Right lung (tissue), 10 donors: ENCODE data around the gene UBXN4. TPM values are rescaled to one million over a fixed set of nuclear protein-coding genes. Genes with fewer than 3 reads are reported as not detected.
"Not testable (repeated sequence)": the region's sequence is repeated elsewhere in the genome, so short reads cannot be mapped to it uniquely, and the experiment has no call there.

Experiments used
- DNase-seq, 2 donors: peaks; one replicate each; pipeline ENCODE4 v3.0.0-alpha.2; 2013
- long read RNA-seq, 8 donors: transcript quantifications; one replicate each; lab custom pipeline, GENCODE V29; 2026
- polyA plus RNA-seq, 5 donors: library from polyadenylated mRNA; unstranded; fragments of 120-200 nt; gene quantifications; one replicate each; pipeline versions ENCODE4 v1.2.1 to v1.2.3, GENCODE V29; 2013; ENCODE audit warnings: inconsistent platforms in 1 of 5, low replicate concordance in 1 of 5; ENCODE audit not compliant: insufficient read length in 5 of 5, insufficient read depth in 1 of 5

UBXN4 gene, protein sequence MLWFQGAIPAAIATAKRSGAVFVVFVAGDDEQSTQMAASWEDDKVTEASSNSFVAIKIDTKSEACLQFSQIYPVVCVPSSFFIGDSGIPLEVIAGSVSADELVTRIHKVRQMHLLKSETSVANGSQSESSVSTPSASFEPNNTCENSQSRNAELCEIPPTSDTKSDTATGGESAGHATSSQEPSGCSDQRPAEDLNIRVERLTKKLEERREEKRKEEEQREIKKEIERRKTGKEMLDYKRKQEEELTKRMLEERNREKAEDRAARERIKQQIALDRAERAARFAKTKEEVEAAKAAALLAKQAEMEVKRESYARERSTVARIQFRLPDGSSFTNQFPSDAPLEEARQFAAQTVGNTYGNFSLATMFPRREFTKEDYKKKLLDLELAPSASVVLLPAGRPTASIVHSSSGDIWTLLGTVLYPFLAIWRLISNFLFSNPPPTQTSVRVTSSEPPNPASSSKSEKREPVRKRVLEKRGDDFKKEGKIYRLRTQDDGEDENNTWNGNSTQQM
- 100 to 1,000 TPM; 106 to 169 (median 144) TPM for polyA plus RNA-seq
- long read RNA-seq, donor 1, full-length matches to known transcripts: 14 of 36 reads
- long read RNA-seq, donor 1, partial matches to known transcripts: 22 of 36 reads
- long read RNA-seq, donor 1, other reads (novel, unspliced or antisense): 0 of 36 reads
- long read RNA-seq, donor 2, full-length matches to known transcripts: 7 of 34 reads
- long read RNA-seq, donor 2, partial matches to known transcripts: 27 of 34 reads
- long read RNA-seq, donor 2, other reads (novel, unspliced or antisense): 0 of 34 reads
- long read RNA-seq, donor 3, full-length matches to known transcripts: 10 of 29 reads
- long read RNA-seq, donor 3, partial matches to known transcripts: 19 of 29 reads
- long read RNA-seq, donor 3, other reads (novel, unspliced or antisense): 0 of 29 reads
- long read RNA-seq, donor 4, full-length matches to known transcripts: 5 of 21 reads
- long read RNA-seq, donor 4, partial matches to known transcripts: 16 of 21 reads
- long read RNA-seq, donor 4, other reads (novel, unspliced or antisense): 0 of 21 reads
- long read RNA-seq, donor 5, full-length matches to known transcripts: 9 of 83 reads
- long read RNA-seq, donor 5, partial matches to known transcripts: 74 of 83 reads
- long read RNA-seq, donor 5, other reads (novel, unspliced or antisense): 0 of 83 reads
- long read RNA-seq, donor 6, full-length matches to known transcripts: 12 of 78 reads
- long read RNA-seq, donor 6, partial matches to known transcripts: 66 of 78 reads
- long read RNA-seq, donor 6, other reads (novel, unspliced or antisense): 0 of 78 reads
- long read RNA-seq, donor 7, full-length matches to known transcripts: 13 of 65 reads
- long read RNA-seq, donor 7, partial matches to known transcripts: 52 of 65 reads
- long read RNA-seq, donor 7, other reads (novel, unspliced or antisense): 0 of 65 reads
- long read RNA-seq, donor 8, partial matches to known transcripts: 0 of 1 reads
- long read RNA-seq, donor 8, other reads (novel, unspliced or antisense): 0 of 1 reads

DNA sequence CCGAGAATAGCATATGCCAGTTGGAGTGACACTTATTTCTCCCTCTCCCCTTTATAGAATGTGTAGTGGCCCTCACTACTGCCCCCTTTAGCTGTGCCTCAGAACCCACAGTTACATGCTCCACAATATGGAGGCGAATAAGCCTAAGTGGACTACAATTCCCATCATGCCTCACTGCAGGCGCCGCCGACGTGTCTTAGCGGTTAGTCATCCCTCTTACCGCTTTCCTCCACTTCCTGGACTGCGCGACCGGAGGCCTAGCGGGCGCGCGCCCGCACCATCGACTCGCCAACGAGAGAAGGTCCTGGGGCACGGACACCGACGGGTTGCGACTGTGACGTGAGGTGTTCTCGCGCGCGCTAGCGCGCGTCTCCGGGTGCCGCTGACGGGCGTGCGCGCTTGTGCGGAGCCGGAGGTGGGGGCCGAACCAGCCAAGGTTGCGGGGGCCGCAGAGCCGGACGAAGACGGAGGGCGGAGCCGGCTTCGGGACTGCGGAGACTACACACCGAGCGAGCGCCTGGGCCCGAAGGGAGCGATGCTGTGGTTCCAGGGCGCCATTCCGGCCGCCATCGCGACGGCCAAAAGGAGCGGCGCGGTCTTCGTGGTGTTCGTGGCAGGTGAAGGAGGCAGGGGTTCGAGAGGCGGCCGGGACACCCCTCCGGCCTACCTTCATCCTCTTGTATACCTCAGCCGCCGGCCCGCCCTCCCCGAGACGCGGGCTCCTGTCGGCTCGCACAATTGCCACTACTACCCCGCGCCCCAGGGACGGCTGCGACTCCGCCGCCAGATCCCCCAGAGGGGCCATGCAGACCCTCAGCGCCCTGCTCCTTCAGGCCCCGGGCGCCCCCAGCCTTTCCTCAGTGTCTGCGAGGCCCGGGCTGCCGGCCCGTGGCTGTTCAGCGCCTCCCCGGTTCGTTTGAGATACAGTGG lies at the start of gene UBXN4:
Gene UBXN4 (plus strand): TSS at position 461 of the 930 bp plus-strand sequence. CDS start 75 bp downstream, at position 536.
- DNase-seq: peak; percentile 97 to 99

DNA sequence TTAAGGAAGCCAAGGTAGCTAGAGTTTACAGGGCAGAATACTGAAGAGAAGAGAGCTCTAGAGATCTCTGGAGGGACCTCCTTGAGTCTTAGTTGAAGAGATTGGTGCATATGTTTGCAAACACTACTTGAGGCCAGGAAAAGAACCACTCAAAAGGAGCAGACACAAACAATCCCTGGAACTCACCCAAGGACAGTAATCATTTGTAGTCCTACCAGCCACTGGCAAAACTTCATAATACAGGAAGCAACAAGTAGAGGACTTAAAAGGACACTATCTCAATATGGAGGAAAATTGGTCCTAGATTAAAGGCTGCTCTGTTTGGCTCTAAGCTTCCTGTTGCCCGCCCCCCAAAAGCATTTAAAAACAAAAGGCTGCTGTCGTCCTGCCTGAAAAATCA lies 46.9 kb upstream of the UBXN4 start:
- peak; percentile 12 to 13 for DNase-seq

DNA sequence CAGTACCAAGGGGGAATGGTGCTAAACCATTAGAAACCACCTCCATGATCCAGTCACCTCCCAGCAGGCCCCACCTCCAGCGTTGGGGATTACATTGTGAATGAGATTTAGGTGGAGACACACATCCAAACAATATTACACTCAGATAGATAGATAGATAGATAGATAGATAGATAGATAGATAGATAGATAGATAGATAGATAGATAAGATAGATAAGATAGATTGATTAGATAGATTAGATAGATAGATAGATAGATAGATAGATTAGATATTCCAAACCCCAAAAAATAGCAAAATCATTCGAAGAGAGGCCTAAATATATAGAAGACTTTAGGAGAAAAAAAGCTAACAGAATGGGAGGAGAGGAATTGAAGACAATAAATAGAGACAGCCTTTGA lies 42.8 kb upstream of the UBXN4 start:
- DNase-seq: no peak

- no peak for DNase-seq
Observed at GRCh38 chr2:135701442-135701841, 40.2 kb upstream of the UBXN4 start.

DNA sequence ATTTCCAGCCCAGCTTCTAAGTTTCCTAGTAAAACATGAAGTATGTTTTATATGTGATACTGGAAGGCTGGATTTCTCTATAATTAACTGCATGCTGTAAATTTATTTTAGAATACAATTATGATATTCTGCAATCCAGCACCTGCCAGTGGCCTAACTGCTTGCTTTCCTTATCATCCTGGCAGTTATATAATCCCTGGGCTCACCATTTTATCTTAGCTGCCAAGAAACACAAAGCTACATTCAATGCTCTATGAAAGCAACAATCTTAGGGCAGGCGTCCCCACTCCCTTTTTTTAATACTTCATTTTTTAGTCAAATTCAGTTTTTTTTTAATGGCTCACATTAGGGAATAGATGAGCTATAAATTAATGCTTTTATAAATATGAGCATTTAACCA lies 38.4 kb upstream of the UBXN4 start:
- no peak for DNase-seq

DNA sequence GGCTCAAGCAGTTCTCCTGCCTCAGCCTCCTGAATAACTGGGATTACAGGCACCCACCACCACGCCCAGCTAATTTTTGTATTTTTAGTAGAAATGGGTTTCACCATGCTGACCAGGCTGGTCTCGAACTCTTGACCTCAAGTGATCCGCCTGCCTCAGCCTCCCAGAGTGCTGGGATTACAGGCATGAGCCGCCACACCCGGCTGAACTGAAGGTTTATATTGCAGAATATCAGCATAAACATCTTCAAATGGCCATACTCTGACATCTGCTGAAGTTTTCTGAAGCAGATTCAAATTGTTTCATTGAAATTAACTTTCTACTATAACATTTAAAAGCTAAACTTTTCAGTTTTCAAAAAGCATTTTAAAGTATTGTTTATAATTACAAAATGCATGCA lies 37.6 kb upstream of the UBXN4 start:
- DNase-seq: not testable (repeated sequence)

DNA sequence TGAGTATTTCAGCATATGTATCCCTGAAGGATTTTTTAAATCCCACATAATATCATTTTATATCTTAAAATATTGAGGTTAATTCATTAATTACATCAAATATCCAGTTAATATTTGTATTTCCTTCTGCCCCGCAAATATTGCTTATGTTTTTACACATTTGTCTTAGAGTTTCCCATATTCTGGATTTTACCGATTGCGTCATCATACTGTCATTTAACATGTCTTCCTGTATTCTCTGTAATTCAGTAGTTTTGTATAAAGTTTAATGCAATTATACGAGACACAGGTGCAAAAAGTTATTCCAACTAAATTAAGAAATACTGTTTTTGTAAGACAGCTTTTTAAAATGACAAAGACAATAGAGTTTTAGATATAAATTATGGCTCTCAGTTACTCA lies 33.5 kb upstream of the UBXN4 start:
- no peak for DNase-seq

DNA sequence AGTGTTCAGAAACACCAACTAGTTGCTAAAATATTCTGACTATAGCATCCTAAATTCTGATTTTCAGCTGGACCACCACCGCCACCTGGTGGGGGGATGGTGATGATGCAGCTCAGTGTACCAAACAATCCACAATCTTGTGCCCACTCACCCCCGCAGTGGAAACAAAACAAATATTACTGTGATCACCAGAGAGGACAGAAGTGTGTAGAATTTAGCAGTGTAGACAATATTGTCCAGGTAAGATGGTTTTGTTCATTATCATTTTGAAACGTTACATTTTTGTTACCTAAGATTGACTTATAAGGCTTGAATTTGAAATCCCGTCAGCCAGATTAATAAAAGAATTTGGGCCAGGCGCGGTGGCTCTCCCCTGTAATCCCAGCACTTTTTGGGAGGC lies 31.7 kb upstream of the UBXN4 start:
- DNase-seq: peak; percentile 20 to 29

GRCh38 chr2:135715086-135715485 lies 26.6 kb upstream of the UBXN4 start:
- not testable (repeated sequence) for DNase-seq

DNA sequence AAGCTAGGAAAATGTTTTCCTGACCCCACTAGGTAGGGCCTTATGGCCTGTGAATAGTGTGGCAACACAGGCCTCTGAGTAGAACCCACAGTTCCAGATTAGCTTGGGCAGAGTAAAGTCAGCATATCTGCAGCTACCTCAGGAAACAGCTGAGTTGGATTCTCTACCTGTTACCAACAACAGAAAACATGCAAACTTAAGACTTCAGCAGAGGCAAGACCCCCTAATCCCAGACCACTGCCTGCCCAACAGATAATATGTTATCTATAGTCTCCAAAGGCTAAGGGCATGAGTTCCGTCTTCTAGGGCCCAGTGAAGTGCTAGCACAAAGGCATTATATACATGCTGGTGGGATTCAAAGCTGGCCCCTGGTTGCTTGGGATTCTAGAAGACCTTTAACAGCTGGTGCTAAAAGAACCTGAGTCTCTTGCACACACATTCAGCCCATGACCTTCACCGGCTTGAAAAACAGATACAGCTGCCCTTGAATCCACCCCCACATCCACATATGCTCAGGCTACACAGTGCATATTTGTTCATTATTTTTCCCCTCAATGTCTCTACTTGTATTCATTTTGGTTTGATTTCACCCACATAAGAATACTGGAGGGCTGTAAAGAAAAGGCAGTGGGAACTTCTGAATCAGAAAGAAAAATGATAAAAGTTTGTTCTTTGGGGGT lies 13.5 kb upstream of the UBXN4 start:
- DNase-seq: no peak

- DNase-seq: no peak
Observed at GRCh38 chr2:135732561-135732960, 9.1 kb upstream of the UBXN4 start.

DNA sequence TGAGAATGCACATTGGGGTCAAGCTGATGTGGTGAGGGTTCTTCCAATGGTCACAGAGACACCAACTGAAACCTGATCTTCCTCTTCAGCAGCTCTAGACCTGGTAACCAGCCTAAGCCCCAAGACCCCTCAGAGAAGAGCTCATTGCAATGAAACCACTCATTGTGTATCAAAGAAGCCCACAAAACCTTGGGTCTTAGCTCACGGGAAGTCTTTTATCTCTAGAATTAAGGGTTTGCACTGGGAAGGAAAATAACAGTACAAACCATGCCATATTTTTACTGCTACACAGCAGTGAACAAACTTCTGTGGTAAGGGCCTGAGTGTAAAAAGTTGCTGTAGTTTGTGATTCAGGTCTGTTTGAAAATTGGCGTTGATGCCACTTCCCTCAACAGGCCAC lies 8.6 kb upstream of the UBXN4 start:
- no peak for DNase-seq

DNA sequence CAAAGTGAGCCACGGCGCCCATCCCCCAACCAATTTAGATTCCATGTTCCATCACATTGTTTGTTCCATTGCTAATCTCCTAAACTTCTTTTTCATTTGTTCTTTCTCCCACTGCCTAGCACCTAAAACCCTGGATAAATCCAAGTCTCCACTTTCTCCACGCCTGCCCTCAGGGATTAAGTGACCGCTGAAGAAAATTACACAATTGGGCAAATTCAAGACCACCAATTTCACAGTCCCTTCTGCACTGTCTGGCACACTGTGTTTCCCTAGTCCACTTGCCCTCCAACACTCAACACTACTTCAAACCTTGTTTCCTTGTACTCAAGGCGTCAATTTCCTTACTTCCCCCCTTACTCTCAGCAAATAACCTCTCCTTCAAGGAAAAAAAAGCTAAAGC lies 5.1 kb upstream of the UBXN4 start:
- DNase-seq: no peak

DNA sequence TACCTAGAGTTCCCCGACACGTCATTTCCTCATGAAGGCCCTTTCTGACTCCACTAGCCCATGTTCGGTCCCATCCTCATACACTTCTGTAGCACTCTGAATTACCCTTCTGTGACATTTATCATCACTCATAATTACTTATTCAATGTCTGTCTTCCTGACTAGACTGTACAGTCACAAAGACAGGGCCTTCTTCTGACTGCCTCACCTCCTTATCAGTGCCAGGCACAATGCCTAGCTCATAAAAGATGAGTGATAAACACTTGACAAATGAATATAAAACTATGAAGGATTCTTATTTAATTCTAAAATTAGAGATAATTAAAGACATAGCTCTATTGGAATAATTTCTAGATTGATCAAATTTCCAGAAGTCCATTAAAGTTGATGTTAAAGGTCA lies 1.4 kb upstream of the UBXN4 start:
- DNase-seq: no peak

GRCh38 chr2:135741043-135741394 lies 636 bp upstream of the UBXN4 start:
- no peak for DNase-seq

GRCh38 chr2:135742325-135742757 lies 686 bp downstream of the UBXN4 start:
- peak; percentile 78 to 79 for DNase-seq

DNA sequence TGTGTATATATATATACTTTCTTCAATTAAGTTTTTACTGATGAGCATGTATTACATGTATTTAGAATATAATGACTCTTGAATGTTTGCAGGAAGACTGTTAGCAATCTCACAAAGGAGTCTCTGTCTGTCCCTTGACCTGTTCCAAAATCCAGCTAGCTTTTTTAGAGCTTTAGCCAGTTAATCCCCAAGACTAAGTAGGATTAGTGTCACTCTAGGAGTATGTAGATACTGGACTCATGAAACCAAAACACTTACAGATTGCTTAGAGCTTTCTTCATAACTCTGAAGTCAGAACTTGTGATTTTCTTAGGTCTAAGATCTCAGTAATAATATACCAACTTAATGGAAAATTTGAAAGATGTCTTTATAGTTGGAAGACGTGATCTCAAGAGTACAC lies 2.2 kb downstream of the UBXN4 start:
- no peak for DNase-seq

GRCh38 chr2:135744760-135745314 lies 3.2 kb downstream of the UBXN4 start:
- no peak for DNase-seq

DNA sequence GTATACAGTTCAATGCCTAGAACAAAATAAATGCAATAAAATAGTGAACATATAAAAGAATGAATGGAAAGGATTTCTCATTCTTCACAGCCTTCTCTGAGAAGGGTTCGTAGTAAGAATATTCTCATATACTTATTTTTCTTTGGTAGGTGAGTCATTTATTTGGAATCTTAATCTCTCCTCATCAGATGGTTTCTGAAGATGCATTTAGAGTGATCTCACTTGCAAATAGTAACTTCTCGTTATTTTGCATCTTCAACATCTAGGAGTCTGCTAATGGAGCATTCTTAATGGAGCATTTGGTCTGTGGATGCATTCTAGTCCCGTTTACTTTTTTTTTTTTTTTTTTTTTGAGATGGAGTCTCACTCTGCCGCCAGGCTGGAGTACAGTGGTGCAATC lies 3.9 kb downstream of the UBXN4 start:
- DNase-seq: no peak
